ENCODE measurements around the gene TACR1. TPM values are rescaled to one million over a fixed set of nuclear protein-coding genes. Genes with fewer than 3 reads are reported as not detected.

TACR1 gene
- total and polyA plus RNA-seq, 8 donors: 0.14 to 3.5 (median 0.49) TPM; not detected in 4

DNA sequence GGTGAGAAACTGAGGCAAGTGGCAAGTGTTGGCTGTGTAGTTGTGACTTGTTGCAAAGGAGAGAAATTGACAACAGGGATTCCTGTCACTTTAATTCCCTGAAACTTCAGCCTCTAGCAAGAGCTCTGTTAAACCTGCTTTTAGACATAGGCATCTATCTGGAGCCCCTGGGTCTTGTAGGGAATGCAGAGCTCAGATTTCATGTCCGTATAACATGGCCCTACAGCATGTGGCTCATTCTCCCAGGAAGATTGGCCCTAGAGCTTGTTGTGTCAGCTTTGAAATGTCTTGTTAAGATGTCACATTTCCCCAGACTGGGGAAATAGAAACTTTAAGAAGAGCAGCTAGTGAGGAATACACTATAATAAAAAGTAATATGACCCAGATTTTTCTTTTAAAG, 125.1 kb downstream of the TACR1 start:
- Histone ChIP-seq H3K4me3 (no peak overlapping the region), H3K36me3 (no peaks in the 10 kb centered on the region), H3K27ac (no peak overlapping the region), H3K9me3 (no peaks in the 10 kb centered on the region), H3K4me1 (no peaks in the 10 kb centered on the region), H3K27me3 (no peaks in the 10 kb centered on the region)
- intact Hi-C loops (cut with DNase I; ENCODE audit: low total_unique reads): no loop called here
- no peak for DNase-seq
- 82 to 95% (median 85%) methylated on average over 1 of the region's 1 CpG for WGBS, 5 donors
- TF ChIP-seq EP300 (IDR thresholded peaks at IDR 0.05) (no peak), POLR2AphosphoS5 (IDR thresholded peaks at IDR 0.05) (no peak), POLR2A (IDR thresholded peaks at IDR 0.05) (no peak)
- TF ChIP-seq, protein P1, sequence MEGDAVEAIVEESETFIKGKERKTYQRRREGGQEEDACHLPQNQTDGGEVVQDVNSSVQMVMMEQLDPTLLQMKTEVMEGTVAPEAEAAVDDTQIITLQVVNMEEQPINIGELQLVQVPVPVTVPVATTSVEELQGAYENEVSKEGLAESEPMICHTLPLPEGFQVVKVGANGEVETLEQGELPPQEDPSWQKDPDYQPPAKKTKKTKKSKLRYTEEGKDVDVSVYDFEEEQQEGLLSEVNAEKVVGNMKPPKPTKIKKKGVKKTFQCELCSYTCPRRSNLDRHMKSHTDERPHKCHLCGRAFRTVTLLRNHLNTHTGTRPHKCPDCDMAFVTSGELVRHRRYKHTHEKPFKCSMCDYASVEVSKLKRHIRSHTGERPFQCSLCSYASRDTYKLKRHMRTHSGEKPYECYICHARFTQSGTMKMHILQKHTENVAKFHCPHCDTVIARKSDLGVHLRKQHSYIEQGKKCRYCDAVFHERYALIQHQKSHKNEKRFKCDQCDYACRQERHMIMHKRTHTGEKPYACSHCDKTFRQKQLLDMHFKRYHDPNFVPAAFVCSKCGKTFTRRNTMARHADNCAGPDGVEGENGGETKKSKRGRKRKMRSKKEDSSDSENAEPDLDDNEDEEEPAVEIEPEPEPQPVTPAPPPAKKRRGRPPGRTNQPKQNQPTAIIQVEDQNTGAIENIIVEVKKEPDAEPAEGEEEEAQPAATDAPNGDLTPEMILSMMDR (IDR thresholded peaks at IDR 0.05): no peak

DNA sequence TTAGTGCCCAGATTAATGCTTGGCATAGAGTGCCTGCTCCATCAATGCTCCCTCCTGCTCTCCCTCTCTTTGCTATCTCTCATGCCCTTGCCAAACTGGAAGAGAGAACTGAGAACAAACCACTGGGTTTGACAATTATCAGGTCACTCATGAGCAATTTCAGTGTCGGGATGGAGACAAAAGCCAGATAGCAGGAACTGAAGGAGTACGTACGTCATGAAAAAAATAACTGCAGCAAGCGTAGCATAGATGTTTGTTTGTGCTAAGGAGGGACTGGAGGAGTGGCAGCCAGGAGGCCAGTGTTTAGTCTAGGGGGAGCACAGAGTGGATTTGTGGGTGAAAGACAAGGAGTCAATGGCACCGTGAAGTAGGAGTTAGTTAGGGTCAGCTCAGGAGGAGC, 127.6 kb downstream of the TACR1 start:
- H3K27ac ChIP-seq: no peak overlapping the region

DNA sequence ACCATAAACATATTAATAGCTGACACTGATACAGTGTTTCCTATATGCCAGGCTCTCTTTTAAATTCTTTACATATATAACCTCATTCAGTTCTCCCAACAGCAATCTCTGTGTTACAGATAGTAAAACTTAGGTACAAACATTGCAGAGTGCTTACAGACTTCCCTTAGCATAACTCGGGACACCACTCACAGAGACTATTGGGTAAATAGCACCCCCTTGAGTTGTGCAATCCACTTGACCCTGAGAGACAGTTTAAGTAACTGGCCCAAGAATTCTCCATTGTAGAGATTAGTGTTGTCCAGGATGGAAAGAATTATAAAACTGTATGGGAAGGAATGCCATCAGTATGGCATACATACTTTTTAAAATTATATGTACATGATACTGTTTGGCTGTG, 130.8 kb downstream of the TACR1 start:
- H3K36me3 ChIP-seq: no peaks in the 10 kb centered on the region
- intact Hi-C loops (cut with DNase I; ENCODE audit: low total_unique reads): no loop called here
- no peak for DNase-seq
- TF ChIP-seq POLR2A (IDR thresholded peaks at IDR 0.05) (no peak), POLR2AphosphoS5 (IDR thresholded peaks at IDR 0.05) (no peak), EP300 (IDR thresholded peaks at IDR 0.05) (no peak)
- TF ChIP-seq, protein P1 (IDR thresholded peaks at IDR 0.05): no peak
- H3K9me3 ChIP-seq: no peaks in the 10 kb centered on the region
- no peak overlapping the region for H3K27ac ChIP-seq
- no peaks in the 10 kb centered on the region for H3K4me1 ChIP-seq
- 38 to 86% (median 54%) methylated on average over 1 of the region's 1 CpG for WGBS, 5 donors
- H3K27me3 ChIP-seq: no peaks in the 10 kb centered on the region
- no peak overlapping the region for H3K4me3 ChIP-seq

More for the DNA sequence above, 127.6 kb downstream of the TACR1 start:
- peak in 1 of 2 donors; percentile 51 for DNase-seq
- no peaks in the 10 kb centered on the region for H3K27me3 ChIP-seq
- H3K9me3 ChIP-seq: no peaks in the 10 kb centered on the region
- no peaks in the 10 kb centered on the region for H3K36me3 ChIP-seq
- H3K4me3 ChIP-seq: no peak overlapping the region
- H3K4me1 ChIP-seq: no peaks in the 10 kb centered on the region
- WGBS, 5 donors: 60 to 73% (median 61%) methylated on average over 5 of the region's 5 CpGs
- intact Hi-C loops (cut with DNase I; ENCODE audit: low total_unique reads): no loop called here
- TF ChIP-seq, protein P1 (IDR thresholded peaks at IDR 0.05): no peak
- no peak for TF ChIP-seq POLR2AphosphoS5 (IDR thresholded peaks at IDR 0.05)
- TF ChIP-seq EP300 (IDR thresholded peaks at IDR 0.05): no peak
- no peak for TF ChIP-seq POLR2A (IDR thresholded peaks at IDR 0.05)

DNA sequence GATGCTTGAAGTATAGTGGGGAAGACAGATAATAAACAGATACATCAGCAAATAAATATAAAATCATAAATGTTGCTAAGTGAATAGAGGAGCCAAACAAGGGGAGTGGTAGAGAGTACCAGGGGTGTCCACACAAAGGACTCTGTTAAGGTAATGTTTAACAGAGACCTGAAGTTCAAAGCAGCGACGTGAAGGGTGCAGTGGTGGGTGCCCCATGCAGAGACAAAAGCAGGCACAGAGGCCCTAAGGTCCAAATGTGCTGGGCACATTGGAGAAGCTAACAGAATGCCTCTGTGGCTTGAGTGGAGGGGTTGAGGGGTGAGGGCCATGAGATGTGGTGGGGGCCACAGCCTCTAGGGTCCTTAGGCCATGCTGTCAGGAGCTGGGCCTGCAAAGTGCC, 131.8 kb downstream of the TACR1 start:
- intact Hi-C loops (cut with DNase I; ENCODE audit: low total_unique reads): no loop called here
- H3K4me1 ChIP-seq: no peaks in the 10 kb centered on the region
- TF ChIP-seq, protein P1 (IDR thresholded peaks at IDR 0.05): no peak
- TF ChIP-seq POLR2A (IDR thresholded peaks at IDR 0.05) (no peak), POLR2AphosphoS5 (IDR thresholded peaks at IDR 0.05) (no peak), EP300 (IDR thresholded peaks at IDR 0.05) (no peak)
- no peak overlapping the region for H3K27ac ChIP-seq
- H3K9me3 ChIP-seq: no peaks in the 10 kb centered on the region
- no peaks in the 10 kb centered on the region for H3K27me3 ChIP-seq
- H3K4me3 ChIP-seq: no peak overlapping the region
- DNase-seq: no peak
- WGBS, 5 donors: 84 to 92% (median 88%) methylated on average over 2 of the region's 2 CpGs
- no peaks in the 10 kb centered on the region for H3K36me3 ChIP-seq
